ENCODE measurements around the gene ATF4.
"Not testable (repeated sequence)": the region's sequence is repeated elsewhere in the genome, so short reads cannot be mapped to it uniquely, and the experiment has no call there.

The ATF4 gene

DNA sequence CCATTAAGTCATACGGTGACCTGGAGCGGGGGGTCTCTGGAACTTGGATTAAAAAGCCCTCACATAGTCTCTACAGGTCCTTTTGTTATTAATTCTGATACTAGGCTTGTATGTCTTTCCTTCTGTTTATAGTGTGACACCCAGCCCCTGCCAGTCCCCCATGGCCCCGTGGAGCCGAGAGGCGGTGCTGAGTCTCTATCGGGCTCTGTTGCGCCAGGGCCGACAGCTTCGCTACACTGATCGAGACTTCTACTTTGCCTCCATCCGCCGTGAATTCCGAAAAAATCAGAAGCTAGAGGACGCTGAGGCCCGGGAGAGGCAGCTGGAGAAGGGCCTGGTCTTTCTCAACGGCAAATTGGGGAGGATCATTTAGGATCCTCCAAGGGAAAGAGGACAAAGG is 16.3 kb upstream of the ATF4 start:
- no peak for FAIRE-seq
- DNase-seq (ENCODE audit: insufficient read length, low spot score): no peak
- TF ChIP-seq POLR2AphosphoS5 (IDR thresholded peaks at IDR 0.05; ENCODE audit: low read depth, low read length): no peak

DNA sequence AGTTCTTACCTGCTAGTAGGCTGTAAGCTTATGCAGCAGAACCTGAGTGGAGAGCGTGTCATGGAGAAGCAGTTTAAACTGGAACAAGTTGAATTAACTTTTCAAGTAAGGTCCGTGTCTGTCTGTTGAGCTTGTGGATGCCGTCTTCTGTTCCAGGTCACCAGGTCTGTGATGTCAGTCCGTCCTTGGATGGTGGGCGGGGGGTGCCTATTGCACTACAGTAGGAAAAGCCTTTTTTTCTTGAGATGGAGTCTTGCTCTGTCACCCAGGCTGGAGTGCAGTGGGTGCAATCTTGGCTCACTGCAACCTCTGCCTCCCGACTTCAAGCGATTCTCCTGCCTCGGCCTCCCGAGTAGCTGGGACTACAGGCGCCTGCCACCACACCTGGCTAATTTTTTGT is 13.3 kb upstream of the ATF4 start:
- not testable (repeated sequence) for DNase-seq (ENCODE audit: insufficient read length, low spot score); FAIRE-seq

DNA sequence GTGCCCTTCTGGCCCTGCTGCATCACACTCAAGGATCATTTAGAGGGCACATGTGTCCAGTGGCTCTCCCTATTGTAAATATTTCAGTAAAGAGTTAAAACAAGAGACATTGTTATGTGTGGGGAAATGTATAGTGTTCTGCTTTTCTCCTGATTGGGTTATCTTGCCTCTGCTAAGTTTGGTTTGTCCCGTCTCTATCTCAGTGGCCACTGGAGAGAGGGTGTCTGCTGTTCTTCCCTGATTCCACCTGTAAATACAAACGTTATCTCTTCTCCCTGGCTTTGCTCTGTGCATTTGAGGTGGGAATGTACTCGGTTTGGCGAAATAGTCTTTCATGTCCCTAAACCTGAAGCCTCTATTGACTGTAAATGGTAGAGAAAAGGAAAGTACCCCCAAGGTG is 12.0 kb upstream of the ATF4 start:
- TF ChIP-seq TAF1 (IDR thresholded peaks at IDR 0.05; ENCODE audit: low read depth, low read length) (no peak), POLR2A (IDR thresholded peaks at IDR 0.05; ENCODE audit: low read depth, low read length) (no peak), SPI1 (IDR thresholded peaks at IDR 0.05; ENCODE audit: low read depth, low read length) (no peak), POLR2AphosphoS5 (IDR thresholded peaks at IDR 0.05; ENCODE audit: low read depth, low read length) (no peak), POU2F2 (IDR thresholded peaks at IDR 0.05; ENCODE audit: low read depth, low read length) (no peak), PAX5 (IDR thresholded peaks at IDR 0.05; ENCODE audit: insufficient read depth, low read length, severe bottlenecking) (no peak)
- no peak for DNase-seq (ENCODE audit: insufficient read length, low spot score)
- no peak for FAIRE-seq

DNA sequence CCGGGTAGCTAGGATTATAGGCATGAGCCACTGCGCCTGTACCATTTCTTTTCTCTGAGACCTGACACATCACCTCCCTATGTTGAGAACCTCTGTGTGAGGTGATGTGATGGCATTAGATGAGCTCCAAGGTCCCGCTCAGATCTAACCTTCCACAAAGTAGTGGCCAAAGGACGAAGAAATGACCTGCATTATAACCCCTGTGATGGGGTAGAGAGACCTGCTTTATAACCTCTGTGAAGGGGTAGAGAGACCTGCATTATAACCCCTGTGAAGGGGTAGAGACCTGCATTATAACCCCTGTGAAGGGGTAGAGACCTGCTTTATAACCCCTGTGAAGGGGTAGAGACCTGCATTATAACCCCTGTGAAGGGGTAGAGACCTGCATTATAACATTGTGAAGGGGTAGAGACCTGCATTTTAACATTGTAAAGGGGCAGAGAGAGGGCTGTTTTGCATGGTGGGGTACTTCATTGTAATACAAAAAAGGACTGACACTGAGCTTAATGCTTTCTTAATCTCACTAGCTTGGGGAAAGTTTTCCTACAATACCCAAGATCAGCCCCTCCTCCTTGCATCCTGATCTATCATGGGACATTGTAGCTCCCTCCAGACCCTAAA is 9.7 kb upstream of the ATF4 start:
- no peak for TF ChIP-seq POLR2AphosphoS5 (IDR thresholded peaks at IDR 0.05; ENCODE audit: low read depth, low read length)
- TF ChIP-seq SPI1 (IDR thresholded peaks at IDR 0.05; ENCODE audit: low read depth, low read length): no peak
- TF ChIP-seq PAX5 (IDR thresholded peaks at IDR 0.05; ENCODE audit: insufficient read depth, low read length, severe bottlenecking): no peak
- no peak for TF ChIP-seq TAF1 (IDR thresholded peaks at IDR 0.05; ENCODE audit: low read depth, low read length)
- TF ChIP-seq POLR2A (IDR thresholded peaks at IDR 0.05; ENCODE audit: low read depth, low read length): no peak
- TF ChIP-seq POU2F2 (IDR thresholded peaks at IDR 0.05; ENCODE audit: low read depth, low read length): no peak
- FAIRE-seq: no peak
- no peak for DNase-seq (ENCODE audit: insufficient read length, low spot score)

DNA sequence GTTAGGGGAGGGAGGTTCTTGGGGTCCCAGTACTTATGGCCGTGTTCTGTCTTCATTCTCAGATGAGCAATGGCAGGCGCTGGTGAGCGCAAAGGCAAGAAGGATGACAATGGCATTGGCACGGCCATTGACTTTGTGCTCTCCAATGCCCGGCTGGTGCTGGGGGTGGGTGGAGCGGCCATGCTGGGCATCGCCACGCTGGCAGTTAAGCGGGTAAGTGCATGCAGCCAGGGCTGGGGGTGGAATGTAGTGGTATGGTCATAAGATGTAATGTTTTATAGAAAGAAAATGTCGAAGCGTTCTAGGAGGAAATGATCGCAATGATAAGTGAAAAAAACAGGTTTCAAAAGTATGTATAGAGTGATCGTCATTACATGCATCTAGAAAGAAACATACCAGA is 9.1 kb upstream of the ATF4 start:
- TF ChIP-seq POLR2A (IDR thresholded peaks at IDR 0.05; ENCODE audit: low read depth, low read length) (no peak), POU2F2 (IDR thresholded peaks at IDR 0.05; ENCODE audit: low read depth, low read length) (no peak), POLR2AphosphoS5 (IDR thresholded peaks at IDR 0.05; ENCODE audit: low read depth, low read length) (no peak), PAX5 (IDR thresholded peaks at IDR 0.05; ENCODE audit: insufficient read depth, low read length, severe bottlenecking) (no peak), SPI1 (IDR thresholded peaks at IDR 0.05; ENCODE audit: low read depth, low read length) (no peak), TAF1 (IDR thresholded peaks at IDR 0.05; ENCODE audit: low read depth, low read length) (no peak)
- no peak for DNase-seq (ENCODE audit: insufficient read length, low spot score)
- no peak for FAIRE-seq

DNA sequence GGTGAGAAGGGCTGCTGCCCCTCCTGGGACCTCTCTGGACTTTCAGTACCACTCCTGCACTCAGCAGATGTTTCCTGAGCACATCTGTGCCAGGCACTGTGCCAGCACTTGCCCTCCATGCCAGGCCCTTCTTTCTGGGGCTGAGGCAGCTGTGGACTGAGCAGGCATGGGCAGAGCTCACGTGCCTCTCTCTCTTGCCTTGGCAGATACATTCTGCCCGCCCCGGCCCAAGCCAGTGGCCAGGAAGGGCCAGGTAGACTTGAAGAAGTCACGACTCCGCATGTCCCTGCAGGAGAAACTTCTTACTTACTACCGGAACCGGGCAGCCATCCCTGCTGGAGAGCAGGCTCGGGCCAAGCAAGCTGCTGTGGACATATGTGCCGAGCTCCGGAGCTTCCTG is 8.3 kb upstream of the ATF4 start:
- no peak for FAIRE-seq
- TF ChIP-seq POLR2A (IDR thresholded peaks at IDR 0.05; ENCODE audit: low read depth, low read length) (no peak), SPI1 (IDR thresholded peaks at IDR 0.05; ENCODE audit: low read depth, low read length) (no peak), POLR2AphosphoS5 (IDR thresholded peaks at IDR 0.05; ENCODE audit: low read depth, low read length) (no peak), POU2F2 (IDR thresholded peaks at IDR 0.05; ENCODE audit: low read depth, low read length) (no peak), TAF1 (IDR thresholded peaks at IDR 0.05; ENCODE audit: low read depth, low read length) (no peak), PAX5 (IDR thresholded peaks at IDR 0.05; ENCODE audit: insufficient read depth, low read length, severe bottlenecking) (no peak)
- no peak for DNase-seq (ENCODE audit: insufficient read length, low spot score)

DNA sequence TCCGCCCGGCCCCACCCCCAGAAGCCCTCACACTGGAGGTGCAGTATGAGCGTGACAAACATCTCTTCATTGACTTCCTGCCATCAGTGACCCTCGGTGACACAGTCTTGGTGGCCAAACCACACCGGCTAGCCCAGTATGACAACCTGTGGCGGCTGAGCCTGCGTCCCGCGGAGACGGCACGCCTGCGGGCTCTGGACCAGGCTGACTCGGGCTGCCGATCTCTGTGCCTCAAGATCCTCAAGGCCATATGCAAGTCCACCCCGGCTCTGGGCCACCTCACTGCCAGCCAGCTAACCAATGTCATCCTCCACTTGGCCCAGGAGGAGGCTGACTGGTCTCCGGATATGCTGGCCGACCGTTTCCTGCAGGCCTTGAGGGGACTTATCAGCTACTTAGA is 6.6 kb upstream of the ATF4 start:
- no peak for TF ChIP-seq POLR2AphosphoS5 (IDR thresholded peaks at IDR 0.05; ENCODE audit: low read depth, low read length)
- TF ChIP-seq PAX5 (IDR thresholded peaks at IDR 0.05; ENCODE audit: insufficient read depth, low read length, severe bottlenecking): no peak
- no peak for TF ChIP-seq TAF1 (IDR thresholded peaks at IDR 0.05; ENCODE audit: low read depth, low read length)
- TF ChIP-seq SPI1 (IDR thresholded peaks at IDR 0.05; ENCODE audit: low read depth, low read length): no peak
- TF ChIP-seq POU2F2 (IDR thresholded peaks at IDR 0.05; ENCODE audit: low read depth, low read length): no peak
- TF ChIP-seq POLR2A (IDR thresholded peaks at IDR 0.05; ENCODE audit: low read depth, low read length): no peak
- FAIRE-seq: no peak
- no peak for DNase-seq (ENCODE audit: insufficient read length, low spot score)

DNA sequence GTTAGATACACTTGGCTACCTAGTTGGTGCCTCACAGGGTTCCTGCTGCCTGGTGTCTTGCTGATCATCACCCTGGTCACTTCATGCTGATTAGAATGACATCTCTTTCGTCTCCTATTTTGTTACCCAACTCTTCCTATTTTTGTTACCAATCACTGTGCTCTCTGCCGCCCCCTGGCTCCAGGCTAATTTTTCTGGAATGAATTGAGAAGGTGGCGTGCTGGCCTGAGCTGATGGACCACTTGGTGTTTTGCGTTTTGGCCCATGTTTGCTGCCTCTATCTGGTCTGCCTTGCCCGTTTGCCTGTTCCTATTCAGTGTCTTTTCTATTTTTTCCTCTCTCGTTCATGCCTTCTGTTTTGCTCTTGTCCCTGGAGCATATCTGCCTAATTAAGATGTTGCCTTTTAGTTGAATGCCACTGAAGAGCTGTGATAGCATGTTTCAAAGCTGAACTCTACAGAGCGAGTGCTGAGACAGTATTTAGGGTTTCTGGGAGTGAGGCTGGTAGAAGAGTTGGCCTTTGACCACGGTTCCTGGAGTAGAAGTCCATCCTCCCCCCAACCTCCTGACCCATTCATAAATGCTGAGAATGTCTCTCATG is 5.9 kb upstream of the ATF4 start:
- TF ChIP-seq PAX5 (IDR thresholded peaks at IDR 0.05; ENCODE audit: insufficient read depth, low read length, severe bottlenecking) (no peak), POLR2AphosphoS5 (IDR thresholded peaks at IDR 0.05; ENCODE audit: low read depth, low read length) (no peak), SPI1 (IDR thresholded peaks at IDR 0.05; ENCODE audit: low read depth, low read length) (no peak), TAF1 (IDR thresholded peaks at IDR 0.05; ENCODE audit: low read depth, low read length) (no peak), POLR2A (IDR thresholded peaks at IDR 0.05; ENCODE audit: low read depth, low read length) (no peak), POU2F2 (IDR thresholded peaks at IDR 0.05; ENCODE audit: low read depth, low read length) (no peak)
- peak; percentile 81 for FAIRE-seq
- no peak for DNase-seq (ENCODE audit: insufficient read length, low spot score)

DNA sequence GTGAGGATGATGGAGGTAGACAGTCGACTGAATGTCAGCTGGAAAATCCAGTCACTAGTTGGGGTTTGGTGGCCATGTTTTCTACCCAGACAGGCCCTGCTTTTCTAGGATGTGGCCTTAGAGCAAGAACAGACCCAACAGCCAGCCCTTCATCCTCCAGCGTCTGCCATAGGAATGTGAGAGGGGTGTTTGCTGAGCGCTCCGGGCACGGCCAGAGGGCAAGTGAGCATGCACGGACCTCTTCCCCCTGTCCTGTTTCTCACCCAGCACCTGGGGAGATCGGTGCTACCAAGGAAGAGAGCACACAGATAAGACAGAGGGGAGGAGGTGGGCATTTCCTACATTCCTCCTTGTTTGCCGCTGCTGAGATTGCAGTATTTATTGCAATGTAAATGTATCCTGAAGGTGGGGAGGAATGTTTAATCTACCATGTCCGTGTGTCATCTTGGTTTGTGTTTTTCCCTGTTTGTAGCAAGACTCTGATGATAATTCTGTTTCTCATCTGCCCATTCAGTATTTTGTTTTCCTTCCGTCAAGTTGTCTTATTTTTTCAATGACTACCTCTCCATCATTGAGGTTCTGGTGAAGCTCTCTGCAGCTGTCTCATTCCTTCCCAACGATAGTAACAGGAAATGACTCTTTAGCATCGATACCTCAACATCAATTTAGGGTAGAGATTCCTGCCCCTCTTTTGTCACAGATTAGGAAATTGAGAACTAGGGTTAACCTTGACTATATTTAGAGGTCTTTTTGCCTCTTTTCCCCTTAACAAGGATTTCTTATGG is 4.9 kb upstream of the ATF4 start:
- TF ChIP-seq POLR2A (IDR thresholded peaks at IDR 0.05; ENCODE audit: low read depth, low read length) (no peak), POLR2AphosphoS5 (IDR thresholded peaks at IDR 0.05; ENCODE audit: low read depth, low read length) (no peak), TAF1 (IDR thresholded peaks at IDR 0.05; ENCODE audit: low read depth, low read length) (no peak), POU2F2 (IDR thresholded peaks at IDR 0.05; ENCODE audit: low read depth, low read length) (no peak), SPI1 (IDR thresholded peaks at IDR 0.05; ENCODE audit: low read depth, low read length) (no peak), PAX5 (IDR thresholded peaks at IDR 0.05; ENCODE audit: insufficient read depth, low read length, severe bottlenecking) (no peak)
- DNase-seq (ENCODE audit: insufficient read length, low spot score) (no peak), FAIRE-seq (peak; percentile 64)

DNA sequence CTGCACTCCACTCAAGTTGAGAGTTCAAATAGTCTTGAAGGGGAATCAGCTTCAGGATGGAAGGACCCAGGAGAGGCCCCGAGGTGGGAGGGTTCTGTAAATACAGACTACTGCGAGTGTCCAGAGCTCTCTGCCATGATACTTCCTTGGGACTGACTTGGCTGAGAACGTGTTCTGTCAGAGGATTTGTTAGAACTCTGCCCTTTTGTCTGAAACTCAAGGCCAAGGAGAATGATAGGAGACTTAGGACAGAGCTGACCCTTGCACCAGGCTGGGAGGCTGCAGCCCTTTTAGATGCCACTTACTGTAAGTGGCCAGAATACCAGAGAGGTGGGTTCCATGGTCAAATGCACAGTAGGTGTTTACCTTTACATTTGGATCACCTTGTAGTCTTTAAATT is 2.9 kb upstream of the ATF4 start:
- TF ChIP-seq TAF1 (IDR thresholded peaks at IDR 0.05; ENCODE audit: low read depth, low read length) (no peak), POLR2AphosphoS5 (IDR thresholded peaks at IDR 0.05; ENCODE audit: low read depth, low read length) (no peak), SPI1 (IDR thresholded peaks at IDR 0.05; ENCODE audit: low read depth, low read length) (no peak), POU2F2 (IDR thresholded peaks at IDR 0.05; ENCODE audit: low read depth, low read length) (no peak), POLR2A (IDR thresholded peaks at IDR 0.05; ENCODE audit: low read depth, low read length) (0 out of 2 replicates have a peak, but pooled peaks have one; percentile 44), PAX5 (IDR thresholded peaks at IDR 0.05; ENCODE audit: insufficient read depth, low read length, severe bottlenecking) (no peak)
- no peak for DNase-seq (ENCODE audit: insufficient read length, low spot score)
- no peak for FAIRE-seq

Data from GM12891 (cell line).